HCT116 (cell line): ENCODE results near the gene DHPS. TPM values are rescaled to one million over a fixed set of nuclear protein-coding genes. Genes with fewer than 3 reads are reported as not detected.

Experiments used
- ATAC-seq: fragments of 200-7000 bp; cut with Tn5 transposase; 2 replicates; pipeline ENCODE4 v1.9.1; 2020; ENCODE audit warnings: mild to moderate bottlenecking, moderate library complexity
- BruUV-seq: library from RNA; stranded (reverse); fragments of 400-500 nt; replicated peaks from 2 replicates; lab custom pipeline; 2021; lab: Mats Ljungman, UMichigan
- CTCF ChIA-PET: fragments of 300-600 bp; sonication (Branson Sonifier 250); formaldehyde crosslinking; loops from one replicate; lab custom pipeline; 2021; ENCODE audit warnings: antibody characterized with exemption; lab: Charles Lee
- POLR2A ChIA-PET: fragments of 300-600, 350-600 bp; sonication (Branson Sonifier 250); formaldehyde crosslinking; loops from one replicate; lab custom pipeline; 2021; ENCODE audit warnings: antibody characterized with exemption; lab: Charles Lee
- RAD21 ChIA-PET, 2 experiments: fragments of 300-600 bp; sonication (Branson Sonifier 250); formaldehyde crosslinking; loops; one replicate each; lab custom pipeline; 2023; ENCODE audit warnings: low total read pairs in 2 of 2; ENCODE audit not compliant: uncharacterized antibody in 2 of 2, unreplicated experiment in 2 of 2, low non-redundant PET in 1 of 2; lab: Charles Lee
- DNase-seq: peaks from one replicate; pipeline ENCODE4 v3.0.0-alpha.2; 2010; ENCODE audit warnings: low read depth, low spot score
- H2AFZ ChIP-seq: fragments of 200-600 bp; shearing (Covaris generic), sonication (generic); 2 replicates; pipeline ENCODE4 v1.6.1; 2017; ENCODE audit warnings: low read depth, mixed run types, mixed read lengths, antibody characterized with exemption, low read length; ENCODE audit not compliant: poor library complexity, severe bottlenecking
- H3K27ac ChIP-seq: 2 replicates; pipeline ENCODE4 v1.5.1; 2012; ENCODE audit warnings: low read depth, low read length
- H3K27me3 ChIP-seq: fragments of 200-600 bp; sonication (generic); 2 replicates; pipeline ENCODE4 v1.6.1; 2016; ENCODE audit warnings: mixed run types, low read length, mixed read lengths; ENCODE audit not compliant: insufficient read depth
- H3K36me3 ChIP-seq, 2 experiments: fragments of 200-500 bp in 1 of 2; fragments of 200-600 bp in 1 of 2; sonication (Bioruptor generic) in 1 of 2; sonication (generic) in 1 of 2; 2 replicates each; pipeline versions ENCODE4 v1.5.1 to v1.6.1; 2014 to 2016; ENCODE audit warnings: low read length in 2 of 2, inconsistent platforms in 1 of 2, mixed read lengths in 1 of 2, mixed run types in 1 of 2; ENCODE audit not compliant: insufficient read depth in 2 of 2, control insufficient read depth in 1 of 2
- H3K4me1 ChIP-seq, 2 experiments: fragments of 200-600 bp in 1 of 2; sonication (generic) in 1 of 2; 2 replicates each; pipeline versions ENCODE4 v1.5.1 to v1.6.1; 2012 to 2017; ENCODE audit warnings: low read length in 2 of 2, inconsistent platforms in 1 of 2, mild to moderate bottlenecking in 1 of 2, mixed read lengths in 1 of 2, mixed run types in 1 of 2, moderate library complexity in 1 of 2; ENCODE audit not compliant: insufficient read depth in 2 of 2, control insufficient read depth in 1 of 2
- H3K4me2 ChIP-seq: fragments of 200-600 bp; sonication (generic); 2 replicates; pipeline ENCODE4 v1.6.1; 2017; ENCODE audit warnings: mixed run types, low read length, mixed read lengths
- H3K4me3 ChIP-seq, 2 experiments: fragments of 200-600 bp in 1 of 2; sonication (generic) in 1 of 2; replicated peaks in 1 of 2; 2 replicates each; pipeline ENCODE4 v1.5.1; 2011 to 2016; ENCODE audit warnings: low read length in 2 of 2, control low read depth in 1 of 2, low read depth in 1 of 2, mild to moderate bottlenecking in 1 of 2, mixed read lengths in 1 of 2, mixed run types in 1 of 2
- H3K79me2 ChIP-seq: fragments of 200-600 bp; sonication (generic); 2 replicates; pipeline ENCODE4 v1.6.1; 2017; ENCODE audit warnings: mild to moderate bottlenecking, mixed run types, low read length, moderate library complexity, mixed read lengths; ENCODE audit not compliant: insufficient read depth
- H3K9ac ChIP-seq: fragments of 200-600 bp; sonication (generic); 2 replicates; pipeline ENCODE4 v1.6.1; 2016; ENCODE audit warnings: low read length, mixed read lengths
- H3K9me2 ChIP-seq: fragments of 200-600 bp; sonication (generic), shearing (Covaris generic); 2 replicates; pipeline ENCODE4 v1.6.1; 2017; ENCODE audit warnings: mixed run types, mild to moderate bottlenecking, moderate library complexity; ENCODE audit not compliant: insufficient read depth
- H3K9me3 ChIP-seq, 2 experiments: fragments of 200-500 bp in 1 of 2; fragments of 200-600 bp in 1 of 2; sonication (Bioruptor generic) in 1 of 2; sonication (generic) in 1 of 2; 2 replicates each; pipeline ENCODE4 v1.6.1; 2014 to 2017; ENCODE audit warnings: low read length in 2 of 2, mixed read lengths in 2 of 2, inconsistent platforms in 1 of 2, low read depth in 1 of 2, mild to moderate bottlenecking in 1 of 2, mixed run types in 1 of 2, moderate library complexity in 1 of 2; ENCODE audit not compliant: control insufficient read depth in 1 of 2, insufficient read depth in 1 of 2
- H4K20me1 ChIP-seq: fragments of 200-600 bp; sonication (generic), shearing (Covaris generic); 2 replicates; pipeline ENCODE4 v1.6.1; 2017; ENCODE audit warnings: mixed run types, mild to moderate bottlenecking, moderate library complexity; ENCODE audit not compliant: insufficient read depth
- ATF3 ChIP-seq: IDR thresholded peaks from 2 replicates; pipeline ENCODE4 v1.6.1; 2012
- CBX3 ChIP-seq: IDR thresholded peaks from 2 replicates; pipeline ENCODE4 v1.6.1; 2012; ENCODE audit warnings: low read depth
- CEBPB ChIP-seq: IDR thresholded peaks from 2 replicates; pipeline ENCODE4 v1.6.1; 2012; ENCODE audit warnings: low read depth
- CTCF ChIP-seq, 3 experiments: fragments of 200-600 bp in 1 of 3; sonication (generic) in 1 of 3; IDR thresholded peaks in 2 of 3; conservative IDR thresholded peaks in 1 of 3; 2 replicates each; pipeline ENCODE4 v1.5.1; 2012 to 2017; ENCODE audit warnings: low read depth in 2 of 3, low read length in 2 of 3, antibody characterized with exemption in 1 of 3, borderline replicate concordance in 1 of 3, control low read depth in 1 of 3, mild to moderate bottlenecking in 1 of 3, mixed read lengths in 1 of 3, mixed run types in 1 of 3, moderate library complexity in 1 of 3; ENCODE audit not compliant: insufficient read depth in 1 of 3
- ELF1 ChIP-seq: IDR thresholded peaks from 2 replicates; pipeline ENCODE4 v1.6.1; 2012; ENCODE audit warnings: low read depth, borderline replicate concordance
- EZH2 ChIP-seq: fragments of 200-600 bp; sonication (generic); IDR thresholded peaks from 2 replicates; pipeline ENCODE4 v1.6.1; 2017; ENCODE audit warnings: antibody characterized with exemption, mixed run types
- JUND ChIP-seq: IDR thresholded peaks from 2 replicates; pipeline ENCODE4 v1.6.1; 2012
- MAX ChIP-seq: IDR thresholded peaks from 2 replicates; pipeline ENCODE4 v1.6.1; 2012
- POLR2A ChIP-seq: IDR thresholded peaks from 2 replicates; pipeline ENCODE4 v1.7.0; 2011; ENCODE audit warnings: borderline replicate concordance; ENCODE audit not compliant: insufficient read depth, insufficient read length; ENCODE audit errors: extremely low read depth
- REST ChIP-seq: IDR thresholded peaks from 2 replicates; pipeline ENCODE4 v1.6.1; 2012; ENCODE audit warnings: low read depth
- SIN3A ChIP-seq: IDR thresholded peaks from 2 replicates; pipeline ENCODE4 v1.6.1; 2012; ENCODE audit warnings: low read depth
- SP1 ChIP-seq: IDR thresholded peaks from 2 replicates; pipeline ENCODE4 v1.6.1; 2012; ENCODE audit warnings: low read depth
- SRF ChIP-seq: IDR thresholded peaks from 2 replicates; pipeline ENCODE4 v1.6.1; 2012; ENCODE audit warnings: low read depth
- TCF7L2 ChIP-seq: IDR thresholded peaks from 2 replicates; pipeline ENCODE4 v1.7.0; 2011; ENCODE audit warnings: borderline replicate concordance, inconsistent platforms; ENCODE audit not compliant: insufficient read depth, insufficient read length; ENCODE audit errors: extremely low read depth
- ZBTB33 ChIP-seq: IDR thresholded peaks from 2 replicates; pipeline ENCODE4 v1.6.1; 2011; ENCODE audit warnings: mild to moderate bottlenecking, low read length, moderate library complexity; ENCODE audit not compliant: insufficient replicate concordance; ENCODE audit errors: extremely low read depth
- ZNF274 ChIP-seq: fragments of 200-500 bp; sonication (Bioruptor generic); IDR thresholded peaks from 2 replicates; pipeline ENCODE4 v1.6.1; 2014; ENCODE audit warnings: mild to moderate bottlenecking, low read depth, low read length, inconsistent platforms
- intact Hi-C: fragments of 100-400 bp; cut with micrococcal nuclease; formaldehyde crosslinking; loops from 2 replicates; pipeline ENCODE4 v1.10.0; 2022
- total RNA-seq: library from RNA; stranded (reverse); gene quantifications from one replicate; pipeline ENCODE4 v1.2.1, GENCODE V29; 2021; ENCODE audit not compliant: unreplicated experiment

Gene DHPS
- total RNA-seq, 1 experiment from 2014 or later: 134 TPM

GRCh38 chr19:12731337-12731736 lies 49.7 kb upstream of the DHPS start (continued):
- TF ChIP-seq ATF3 (no peak), TCF7L2 (no peak), SRF (no peak), JUND (no peak), CEBPB (no peak), CTCF (IDR thresholded peaks at IDR 0.05 in 2 of 3, conservative IDR thresholded peaks at IDR 0.05 in 1 of 3; ENCODE audit: borderline replicate concordance in 1 of 3, insufficient read depth in 1 of 3, low read depth in 2 of 3, low read length in 2 of 3) (no peak), ZBTB33 (no peak), POLR2A (no peak)

- Histone ChIP-seq H3K9me3 (no peaks in the 10 kb centered on the region), H3K4me3 (no peak overlapping the region), H2AFZ (no peak overlapping the region), H3K4me2 (no peak overlapping the region), H3K36me3 (peaks cover 33 to 34% of the 10 kb centered on the region in 2 experiments), H3K9ac (no peak overlapping the region), H3K4me1 (peaks cover 12 to 21% of the 10 kb centered on the region in 2 experiments), H3K9me2 (no peaks in the 10 kb centered on the region), H3K27ac (no peak overlapping the region), H3K79me2 (peaks cover 51% of the 10 kb centered on the region), H3K27me3 (no peaks in the 10 kb centered on the region), H4K20me1 (peaks cover 13% of the 10 kb centered on the region; the same call in 1 of the 2 replicates)
- TF ChIP-seq ATF3 (no peak), CEBPB (no peak), SRF (no peak), ELF1 (no peak), SP1 (no peak), POLR2A (no peak), CBX3 (no peak), EZH2 (no peak), JUND (no peak), MAX (no peak), REST (no peak), ZNF274 (no peak), SIN3A (no peak)
- ChIA-PET CTCF (no interaction called here), RAD21 (no interaction called here), POLR2A (no interaction called here)
- intact Hi-C loops: no loop called here
- no TSS peak for BruUV-seq
- DNase-seq: no peak
- no peak for ATAC-seq
Observed at GRCh38 chr19:12730064-12730463, 48.4 kb upstream of the DHPS start.
